Epidermal melanocyte (primary cell): ENCODE measurements around the gene MEIS3.
A peak's percentile ranks its signal among the peaks of the same experiment; 100 is the strongest.
"Not testable (repeated sequence)": the region's sequence is repeated elsewhere in the genome, so short reads cannot be mapped to it uniquely, and the experiment has no call there.

Source experiments
- DNase-seq: peaks from one replicate; pipeline ENCODE4 v3.0.0; 2011; ENCODE audit warnings: low spot score; ENCODE audit not compliant: insufficient read length

MEIS3 gene

DNA sequence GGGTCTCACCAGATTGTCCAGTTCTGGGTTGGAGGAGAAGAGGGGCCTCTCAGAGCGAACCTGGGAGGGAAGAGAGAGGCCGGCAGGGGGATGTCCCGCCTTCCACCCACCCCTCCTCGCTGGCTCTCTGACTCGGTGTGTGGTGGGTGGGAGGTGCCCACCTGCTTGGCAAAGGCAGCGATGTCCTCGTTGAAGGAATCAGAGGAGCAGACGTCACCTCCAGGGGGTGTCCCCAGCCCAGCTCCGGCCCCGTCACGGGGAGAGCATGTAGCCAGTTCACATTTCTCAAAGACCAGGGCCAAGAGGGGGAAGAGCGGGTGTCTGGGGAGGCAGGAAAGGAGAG is 2.7 kb downstream of the MEIS3 start:
- DNase-seq: no peak

DNA sequence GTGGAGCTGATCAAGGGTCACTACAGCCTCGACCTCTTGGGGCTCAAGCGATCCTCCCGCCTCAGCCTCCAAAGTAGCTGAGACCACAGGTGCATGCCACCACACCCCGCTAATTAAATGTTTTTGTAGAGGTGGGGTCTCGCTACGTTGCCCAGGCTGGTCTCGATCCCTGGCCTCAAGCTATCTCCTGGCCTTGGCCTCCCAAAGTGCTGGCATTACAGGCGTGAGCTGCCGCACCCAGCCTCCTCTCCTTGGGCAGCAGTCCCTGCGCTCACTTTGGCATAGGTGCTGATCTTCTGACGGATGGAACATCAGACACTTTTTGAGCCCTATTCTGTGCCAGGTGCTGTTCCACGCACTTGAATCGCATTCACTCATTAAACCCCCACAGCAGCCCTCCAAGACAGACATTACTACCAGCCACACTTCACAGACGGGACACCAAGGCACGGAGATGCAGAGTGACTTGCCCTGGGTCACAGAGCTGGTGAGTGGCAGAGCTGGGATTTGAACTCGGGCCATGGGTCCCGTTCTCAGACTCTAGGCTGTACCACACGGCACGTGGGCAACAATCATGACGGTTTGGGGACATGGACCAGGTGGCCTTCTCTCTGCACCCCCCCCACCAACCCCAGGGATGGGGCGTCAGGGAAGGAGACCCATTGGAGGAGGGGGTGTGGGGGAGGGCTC is 3.2 kb downstream of the MEIS3 start:
- no peak for DNase-seq

DNA sequence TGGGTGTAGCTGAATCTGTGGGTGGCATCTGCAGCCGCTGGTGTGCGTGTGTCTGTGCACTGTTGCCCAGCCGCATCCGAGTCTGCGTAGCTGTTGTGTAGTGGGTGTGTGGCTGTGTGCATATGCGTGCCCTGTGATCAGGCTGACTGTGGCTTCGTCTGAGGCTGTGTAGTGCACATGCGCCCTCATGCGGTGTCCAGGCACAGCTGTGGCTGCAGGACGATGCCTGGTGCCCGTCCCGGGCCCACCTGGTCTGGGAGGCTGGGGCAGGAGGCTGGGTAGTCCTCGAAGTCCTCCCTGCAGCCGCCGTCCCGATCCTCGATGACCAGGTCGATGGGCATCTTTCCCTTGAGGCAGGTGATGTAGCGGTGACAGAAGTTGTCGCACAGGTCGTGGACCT is 4.9 kb downstream of the MEIS3 start:
- no peak for DNase-seq

DNA sequence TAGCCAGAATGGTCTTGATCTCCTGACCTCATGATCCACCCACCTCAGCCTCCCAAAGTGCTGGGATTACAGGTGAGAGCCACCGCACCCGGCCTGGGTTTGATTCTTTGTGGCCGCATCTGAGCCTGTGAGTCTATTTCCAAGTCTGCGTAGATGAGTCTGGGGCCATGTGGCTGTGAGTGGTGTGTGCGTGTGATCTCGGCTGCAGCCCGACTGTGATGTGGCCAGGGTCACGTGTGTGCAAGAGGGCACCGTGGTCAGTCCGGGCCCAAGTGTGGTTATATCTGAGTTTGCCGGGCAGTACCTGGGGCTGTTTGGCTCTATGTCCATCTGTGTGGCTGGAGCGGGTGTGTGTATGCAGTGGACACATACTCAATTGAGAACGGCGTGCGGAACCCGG is 5.4 kb downstream of the MEIS3 start:
- no peak for DNase-seq

DNA sequence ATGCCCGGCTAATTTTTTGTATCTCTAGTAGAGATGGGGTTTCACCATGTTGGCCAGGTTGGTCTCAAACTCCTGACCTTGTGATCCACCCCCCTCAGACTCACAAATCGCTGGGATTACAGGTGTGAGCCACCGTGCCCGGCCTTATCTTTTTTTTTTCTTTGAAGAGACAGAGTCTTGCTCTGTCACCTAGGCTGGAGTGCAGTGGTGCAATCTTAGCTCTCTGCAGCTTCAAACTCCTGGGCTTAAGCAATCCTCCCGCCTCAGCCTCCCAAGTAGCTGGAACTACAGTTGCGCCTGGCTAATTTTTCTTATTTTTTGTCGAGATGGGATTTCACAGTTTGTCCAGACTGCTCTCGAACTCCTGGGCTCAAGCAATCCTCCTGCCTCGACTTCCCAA is 7.6 kb downstream of the MEIS3 start:
- DNase-seq: not testable (repeated sequence)

DNA sequence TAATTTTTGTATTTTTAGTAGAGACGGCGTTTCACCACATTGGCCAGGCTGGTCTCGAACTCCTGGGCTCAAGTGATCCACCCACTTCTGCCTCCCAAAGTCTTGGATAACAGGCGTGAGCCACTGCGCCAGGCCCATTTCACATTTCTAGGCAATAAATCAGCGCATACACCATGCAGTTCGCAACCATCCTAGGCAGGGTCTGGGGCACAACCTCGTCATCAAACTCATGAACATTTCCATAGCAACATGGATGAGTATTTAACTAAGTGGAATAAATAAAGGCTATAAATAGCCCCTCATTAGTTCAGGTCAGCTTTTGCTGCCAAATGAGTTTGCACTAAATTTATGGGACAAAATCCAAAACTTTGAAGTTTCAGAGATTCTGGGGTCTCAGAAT is 8.2 kb downstream of the MEIS3 start:
- no peak for DNase-seq

DNA sequence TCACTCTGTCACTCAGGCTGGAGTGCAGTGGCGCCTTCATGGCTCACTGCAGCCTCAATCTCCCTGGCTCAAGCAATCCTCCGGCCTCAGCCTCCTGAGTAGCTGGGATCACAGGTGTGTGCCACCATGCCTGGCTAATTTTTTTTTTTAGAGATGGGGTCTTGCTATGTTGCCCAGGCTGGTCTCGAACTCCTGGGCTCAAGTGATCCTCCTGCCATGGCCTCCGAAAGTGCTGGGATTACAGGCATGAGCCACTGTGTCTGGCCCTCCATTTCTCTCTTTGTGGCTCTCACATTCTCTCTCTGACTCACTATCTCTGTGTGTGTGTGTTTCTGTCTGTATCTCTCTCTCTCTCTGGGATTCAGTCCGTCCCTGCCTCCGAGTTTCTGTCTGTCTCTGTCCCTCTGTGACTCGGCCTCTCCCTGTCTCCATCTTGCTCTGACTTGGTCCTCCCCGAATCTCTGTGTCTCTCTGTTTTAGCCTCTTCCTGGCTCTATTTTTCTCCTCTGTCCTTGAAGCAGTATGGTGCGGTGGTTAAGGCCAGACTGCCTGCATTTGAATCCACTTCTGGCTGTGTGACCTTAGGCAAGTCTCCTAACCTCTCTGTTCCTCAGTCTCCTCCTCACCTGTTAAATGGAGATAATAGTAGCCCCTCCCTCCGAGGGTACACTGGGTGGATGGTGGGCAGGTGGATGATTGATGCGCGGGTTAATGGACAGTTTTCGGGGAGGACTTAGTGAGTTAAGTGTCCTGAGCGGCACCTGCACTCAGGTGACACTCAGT is 11.0 kb downstream of the MEIS3 start:
- DNase-seq: peak; percentile 5

DNA sequence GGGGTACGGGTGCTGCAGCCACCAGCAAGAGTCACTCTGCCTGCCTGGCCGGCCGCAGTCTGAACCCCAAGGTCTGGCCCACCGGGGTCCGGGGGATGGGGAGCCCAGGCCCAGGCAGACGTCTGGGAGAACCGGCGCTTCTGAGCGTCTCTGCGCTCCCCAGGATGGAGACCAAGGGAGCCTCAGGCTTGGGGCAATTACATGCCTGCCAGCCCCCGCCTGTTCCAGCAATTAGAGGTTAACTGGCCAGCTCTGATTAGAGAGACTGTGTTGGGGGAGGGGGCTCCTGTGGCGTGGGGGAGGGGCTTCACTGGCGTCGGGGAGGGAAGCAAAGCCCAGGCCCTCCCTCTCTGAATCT is 11.9 kb downstream of the MEIS3 start:
- DNase-seq: no peak

DNA sequence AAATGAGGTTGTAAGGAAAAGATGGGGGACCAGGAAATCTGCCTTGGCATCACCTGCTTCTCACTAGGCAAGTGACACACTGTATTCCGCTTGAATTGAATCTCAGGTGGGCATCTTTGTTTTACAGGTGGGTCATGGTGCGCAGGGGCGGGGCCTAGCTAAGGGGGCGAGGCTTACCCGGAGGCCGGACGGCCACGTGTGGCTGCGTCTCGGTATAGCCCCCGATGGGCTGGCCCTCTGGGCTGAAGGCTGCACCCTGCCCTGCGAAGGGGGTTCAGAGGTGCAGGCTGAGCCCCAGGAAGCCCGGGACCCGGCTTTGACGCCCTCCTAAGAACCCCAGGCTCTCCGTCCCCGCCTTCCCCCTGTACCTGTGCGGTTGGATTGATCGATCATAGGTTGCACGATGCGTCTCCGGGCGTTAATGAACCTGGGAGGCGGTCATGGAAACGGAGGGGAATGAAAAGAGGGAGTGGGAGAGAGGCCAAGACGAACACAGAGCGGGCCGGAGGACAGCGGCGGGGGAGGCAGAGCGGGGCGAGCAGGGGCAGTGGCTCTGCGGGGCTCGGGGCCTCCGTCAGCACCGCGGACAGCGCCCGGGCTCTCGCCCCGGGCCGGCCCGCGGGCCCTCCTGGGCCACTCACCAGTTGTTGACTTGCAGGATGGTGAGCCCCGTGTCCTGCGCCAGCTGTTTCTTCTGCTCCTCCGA is 12.5 kb downstream of the MEIS3 start:
- peak; percentile 15 for DNase-seq

DNA sequence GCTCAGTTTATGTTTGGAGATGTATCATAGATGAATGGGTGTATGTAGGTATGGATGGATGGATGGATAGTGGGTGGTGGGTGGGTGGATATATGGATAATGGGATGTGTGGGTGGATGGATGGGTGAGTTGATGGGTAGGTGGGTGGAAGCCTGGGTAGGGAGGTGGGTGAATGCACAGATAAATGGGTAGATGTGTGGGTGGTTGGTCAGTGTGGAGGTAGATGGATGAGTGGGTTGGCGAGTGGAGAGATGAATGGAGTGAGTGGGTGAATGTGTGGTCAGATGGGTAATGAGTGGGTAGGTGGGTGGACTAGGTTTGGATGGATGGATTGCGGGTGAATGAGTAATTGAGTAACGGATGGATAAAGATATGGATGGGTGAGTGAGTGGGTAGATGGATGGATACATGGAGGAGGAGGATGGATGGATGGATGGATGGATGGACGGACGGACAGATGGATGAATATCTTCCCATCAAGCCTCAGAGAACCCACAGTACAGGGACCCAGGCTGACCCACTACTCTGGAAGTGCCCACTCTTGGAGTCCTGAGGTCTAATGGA is 13.4 kb downstream of the MEIS3 start:
- DNase-seq: no peak

DNA sequence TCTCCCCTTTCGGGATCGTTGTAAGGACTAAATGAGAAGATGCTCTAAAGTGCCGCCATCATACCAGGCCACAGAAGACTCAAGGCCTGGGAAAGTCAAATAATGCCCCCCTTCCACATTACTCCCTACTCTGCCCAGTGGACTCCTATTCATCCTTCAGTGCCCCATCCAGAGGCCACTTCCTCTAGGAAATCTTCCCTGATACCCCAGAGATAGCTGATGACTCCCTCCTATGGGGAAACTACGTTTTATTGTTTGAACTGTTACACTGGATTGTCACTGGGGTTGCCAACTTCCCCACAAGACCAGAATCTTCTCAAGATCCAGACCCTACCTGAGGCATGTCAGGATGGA is 14.2 kb downstream of the MEIS3 start:
- DNase-seq: no peak

DNA sequence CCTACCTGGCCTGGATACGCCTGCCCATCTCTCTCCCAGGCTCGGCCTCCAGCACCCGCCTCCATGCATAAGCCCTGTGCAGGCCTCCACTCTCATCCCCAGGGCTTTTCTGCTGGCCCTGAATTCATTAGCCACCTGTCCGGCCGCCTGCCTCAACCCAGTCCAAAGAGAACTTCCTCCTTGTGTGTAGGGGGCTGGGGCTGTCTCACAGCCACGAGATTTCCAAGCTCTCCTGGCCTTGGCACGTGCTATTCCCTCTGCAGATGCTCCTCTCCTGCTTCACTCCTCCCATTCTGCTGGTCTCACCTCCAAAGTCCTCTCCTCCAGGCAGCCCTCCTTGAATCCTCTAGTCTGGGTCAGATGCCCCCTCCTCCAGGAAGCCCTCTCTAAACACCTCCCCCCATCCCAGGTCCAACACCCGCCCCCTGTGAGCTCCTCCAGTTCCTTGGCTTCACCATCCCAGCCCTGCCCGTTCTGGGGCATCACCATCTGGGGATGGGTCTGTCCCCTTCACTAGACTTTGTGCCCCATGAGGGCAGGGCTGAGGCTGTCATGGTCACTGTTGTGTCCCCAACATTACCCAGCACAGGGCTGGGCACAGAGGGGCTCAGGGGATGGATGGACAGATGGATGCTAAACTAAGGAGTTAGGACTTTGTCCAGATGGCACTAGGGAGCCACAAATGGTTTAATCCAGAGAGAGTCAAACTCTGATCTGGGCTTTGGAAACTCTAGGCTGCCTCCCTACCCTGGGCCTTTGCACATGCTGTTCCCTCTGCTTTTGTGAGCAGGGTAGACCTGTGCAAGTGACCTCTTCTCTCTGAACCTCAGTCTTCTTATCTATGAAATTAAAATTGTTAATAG is 14.8 kb downstream of the MEIS3 start:
- no peak for DNase-seq

DNA sequence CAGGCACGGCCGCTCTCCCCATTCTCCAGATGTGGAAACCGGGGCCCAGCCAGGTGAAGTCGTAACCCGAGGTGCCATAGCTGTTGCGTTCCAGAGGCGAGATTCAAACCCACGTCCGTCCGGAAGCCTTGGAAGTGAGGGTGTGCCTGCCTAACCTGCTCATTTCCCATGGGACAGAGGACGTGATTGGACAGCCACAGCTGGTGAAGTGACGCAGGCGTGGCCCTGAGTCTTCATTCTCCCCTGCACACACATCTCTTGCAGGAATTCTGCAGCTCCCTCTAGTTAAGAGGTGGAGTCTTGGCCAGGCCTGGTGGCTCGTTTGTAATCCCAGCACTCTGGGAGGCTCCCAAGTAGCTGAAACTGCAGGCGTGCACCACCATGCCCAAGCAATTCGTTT is 16.8 kb downstream of the MEIS3 start:
- no peak for DNase-seq

DNA sequence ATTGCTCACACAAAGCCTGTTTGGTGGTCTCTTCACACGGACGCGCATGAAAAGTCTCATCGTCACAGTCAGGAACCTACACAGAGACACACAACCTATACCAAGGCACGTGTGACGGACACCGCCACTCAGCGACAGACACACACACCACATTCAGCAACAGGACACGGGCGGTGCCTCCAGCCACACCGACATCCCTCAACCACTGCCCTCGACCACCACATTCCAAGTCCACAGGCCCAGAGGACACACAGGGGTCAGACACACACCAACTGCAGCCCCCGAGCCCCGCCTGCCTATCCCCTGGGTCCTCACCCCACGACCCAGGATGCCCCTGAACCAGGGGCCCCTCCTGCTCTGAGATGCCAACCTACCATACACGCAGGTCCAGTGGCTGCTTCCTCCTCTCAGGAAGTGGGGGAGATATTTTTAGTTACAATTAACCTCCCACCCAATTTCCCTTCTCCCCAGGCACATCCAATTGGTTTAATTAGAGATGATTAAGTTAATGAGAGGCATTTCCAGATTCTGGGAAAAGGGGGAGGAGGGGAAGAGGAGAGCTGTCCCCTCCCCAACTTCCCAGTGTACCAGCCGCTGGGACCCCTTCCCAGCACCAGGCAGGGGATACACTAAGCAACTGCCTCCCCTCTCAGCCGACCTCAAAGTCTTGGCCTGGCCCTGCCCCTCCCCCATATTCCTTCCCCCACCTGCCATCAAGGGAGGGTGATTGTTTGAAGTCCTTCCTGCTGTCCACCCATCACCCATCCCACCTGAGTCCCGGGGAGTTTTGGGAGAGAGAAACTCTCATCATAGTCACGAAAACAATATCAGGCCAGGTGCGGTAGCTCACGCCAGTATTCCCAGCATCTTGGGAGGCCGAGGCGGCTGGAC is 20.4 kb downstream of the MEIS3 start:
- DNase-seq: no peak

DNA sequence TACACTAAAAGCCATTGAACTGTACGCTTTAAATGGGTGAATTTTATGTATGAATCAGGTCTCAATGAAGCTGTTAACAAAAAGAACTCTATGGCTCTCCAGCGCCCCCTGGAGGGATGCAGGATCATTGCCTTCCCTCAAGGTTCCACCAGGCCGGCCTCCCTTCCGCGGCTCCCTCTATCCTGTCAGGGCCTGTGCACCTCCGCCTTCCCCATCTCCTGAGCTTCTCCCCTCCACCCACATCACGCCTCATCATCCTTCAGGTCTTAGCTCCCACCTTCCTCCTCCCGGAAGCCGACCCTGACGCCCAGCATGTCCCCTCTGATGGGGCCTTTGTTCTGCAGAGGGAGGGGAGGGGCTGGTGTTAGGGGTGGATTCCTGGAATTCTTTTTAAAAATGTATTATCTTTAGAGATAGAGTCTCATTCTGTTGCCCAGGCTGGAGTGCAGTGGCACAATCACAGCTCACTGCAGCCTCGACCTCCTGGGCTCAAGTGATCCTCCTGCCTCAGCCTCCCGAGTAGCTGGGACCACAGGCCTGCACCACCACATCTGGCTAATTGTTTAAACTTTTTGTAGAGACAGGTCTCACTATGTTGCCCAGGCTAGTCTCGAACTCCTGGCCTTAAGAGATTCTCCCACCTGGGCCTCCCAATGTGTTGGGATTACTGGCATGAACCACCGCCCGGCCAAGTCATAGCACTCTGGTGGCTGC is 27.7 kb downstream of the MEIS3 start:
- DNase-seq: peak; percentile 56

DNA sequence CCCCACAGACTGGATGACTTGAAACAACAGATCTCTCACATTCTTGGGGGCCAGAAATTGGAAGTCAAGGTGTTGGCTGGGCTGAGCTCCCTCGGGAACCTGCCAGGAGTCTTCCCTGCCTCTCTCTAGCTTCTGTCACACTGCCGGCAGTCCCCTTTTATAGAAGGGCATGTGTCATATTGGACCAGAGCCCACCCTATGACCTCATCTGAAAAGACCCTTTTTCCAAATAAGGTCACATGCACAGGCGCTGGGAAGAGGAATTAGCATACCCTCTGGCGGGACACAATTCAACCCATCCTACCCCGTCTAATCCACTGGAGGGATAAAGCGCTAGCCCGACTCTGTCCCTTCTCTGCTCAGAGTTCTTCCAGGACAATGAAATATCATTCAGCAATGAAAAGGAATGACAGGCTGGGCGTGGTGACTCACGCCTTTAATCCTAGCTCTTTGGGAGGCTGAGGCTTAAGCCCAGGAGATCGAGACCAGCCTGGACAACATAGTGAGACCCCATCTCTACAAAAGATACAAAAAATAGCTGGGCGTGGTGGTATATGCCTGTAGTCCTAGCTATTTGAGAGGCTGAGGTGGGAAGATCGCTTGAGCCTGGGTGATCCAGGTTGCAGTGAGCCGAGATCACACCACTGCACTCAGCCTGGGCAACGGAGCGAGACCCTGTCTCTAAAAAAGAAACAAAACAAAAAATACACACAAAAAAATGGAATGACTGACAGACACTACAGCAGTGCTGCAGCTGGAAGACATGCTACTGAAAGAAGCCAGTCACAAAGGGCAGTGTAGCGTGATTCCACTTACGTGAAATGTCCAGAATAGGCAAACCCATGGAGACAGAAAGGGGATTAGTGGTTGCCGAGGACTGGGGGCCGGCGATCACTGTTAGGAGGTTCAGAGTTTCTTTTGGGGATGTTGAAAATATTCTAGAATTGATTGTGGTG is 28.5 kb downstream of the MEIS3 start:
- no peak for DNase-seq

DNA sequence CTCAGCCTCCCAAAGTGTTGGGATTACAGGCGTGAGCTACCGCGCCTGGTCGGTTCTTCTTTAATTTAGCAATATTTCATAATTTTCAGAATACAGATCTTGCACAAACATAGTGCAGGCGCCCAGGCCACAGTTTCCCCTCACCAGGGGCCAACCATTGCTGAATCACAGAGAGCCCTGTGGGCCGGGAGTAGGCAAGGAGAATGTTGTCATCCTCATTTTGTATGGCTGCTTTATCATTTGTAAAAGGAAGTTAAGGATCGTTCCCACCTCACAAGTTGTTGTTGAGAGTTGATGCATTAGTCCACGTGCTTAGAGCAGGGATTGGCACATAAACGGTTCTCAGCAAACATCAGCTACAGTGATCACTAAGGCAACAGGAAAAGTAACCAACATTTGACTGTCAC is 30.2 kb downstream of the MEIS3 start:
- DNase-seq: no peak

DNA sequence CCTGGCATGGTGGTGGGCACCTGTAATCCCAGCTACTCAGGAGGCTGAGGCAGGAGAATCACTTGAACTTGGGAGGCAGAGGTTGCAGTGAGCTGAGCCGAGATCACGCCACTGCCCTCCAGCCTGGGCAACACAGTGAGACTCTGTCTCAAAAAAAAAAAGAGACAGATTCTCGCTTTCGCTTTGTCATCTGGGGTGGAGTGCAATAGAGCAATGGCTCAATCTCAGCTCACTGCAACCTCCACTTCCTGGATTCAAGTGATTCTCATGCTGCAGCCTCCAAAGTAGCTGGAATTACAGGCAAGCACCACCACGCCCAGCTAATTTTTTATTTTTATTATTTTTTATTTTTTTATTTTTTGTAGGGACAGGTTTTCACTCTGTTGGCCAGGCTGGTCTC is 30.6 kb downstream of the MEIS3 start:
- DNase-seq: not testable (repeated sequence)

DNA sequence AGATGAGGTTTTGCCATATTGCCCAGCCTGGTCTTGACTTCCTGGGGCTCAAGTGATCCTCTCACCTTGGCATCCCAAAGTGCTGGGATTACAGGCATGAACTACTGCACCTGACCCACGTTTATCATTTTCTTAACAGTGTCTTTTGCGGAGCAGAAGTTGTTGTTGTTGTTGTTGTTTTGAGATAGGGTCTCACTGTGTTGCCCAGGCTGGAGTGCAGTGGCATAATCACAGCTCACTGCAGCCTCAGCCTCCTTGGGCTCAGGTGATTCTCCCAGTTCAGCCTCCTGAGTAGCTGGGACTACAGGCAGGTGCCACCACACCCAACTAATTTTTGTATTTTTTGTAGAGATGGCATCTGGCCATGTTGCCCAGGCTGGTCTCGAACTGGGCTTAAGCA is 31.7 kb downstream of the MEIS3 start:
- not testable (repeated sequence) for DNase-seq
